Progenitor cell of endocrine pancreas (in vitro differentiated cells): Measurements from ENCODE around the gene HCLS1. TPM values are rescaled to one million over a fixed set of nuclear protein-coding genes. Genes with fewer than 3 reads are reported as not detected.

Source experiments
- DNase-seq: peaks from one replicate; pipeline ENCODE4 v3.0.0; 2021; ENCODE audit warnings: low spot score; ENCODE audit not compliant: unreplicated experiment
- H3K27ac Mint-ChIP-seq: 2 replicates; pipeline ENCODE4 v1.8.0; 2021; ENCODE audit warnings: mild to moderate bottlenecking, moderate library complexity, mixed read lengths
- H3K27me3 Mint-ChIP-seq: 2 replicates; pipeline ENCODE4 v1.8.0; 2021; ENCODE audit warnings: mixed read lengths
- H3K36me3 Mint-ChIP-seq: 2 replicates; pipeline ENCODE4 v1.8.0; 2022; ENCODE audit warnings: mixed read lengths; ENCODE audit not compliant: insufficient read depth
- H3K4me1 Mint-ChIP-seq: 2 replicates; pipeline ENCODE4 v1.8.0; 2021; ENCODE audit warnings: low read depth, mixed read lengths
- H3K4me3 Mint-ChIP-seq: 2 replicates; pipeline ENCODE4 v1.8.0; 2021; ENCODE audit warnings: low read depth, mild to moderate bottlenecking, moderate library complexity, mixed read lengths
- H3K9me3 Mint-ChIP-seq: 2 replicates; pipeline ENCODE4 v1.8.0; 2021; ENCODE audit warnings: low read depth, mixed read lengths
- CTCF ChIP-seq: fragments of 200-600 bp; sonication (generic); IDR thresholded peaks from one replicate; pipeline ENCODE4 v1.5.0; 2021; ENCODE audit warnings: antibody characterized with exemption, mild to moderate bottlenecking; ENCODE audit not compliant: unreplicated experiment
- total RNA-seq: library from RNA; stranded (reverse); gene quantifications from 2 replicates; pipeline ENCODE4 v1.2.1, GENCODE V29; 2021

The HCLS1 gene
- total RNA-seq, 1 donor from 2014 or later: 0.46 TPM

DNA sequence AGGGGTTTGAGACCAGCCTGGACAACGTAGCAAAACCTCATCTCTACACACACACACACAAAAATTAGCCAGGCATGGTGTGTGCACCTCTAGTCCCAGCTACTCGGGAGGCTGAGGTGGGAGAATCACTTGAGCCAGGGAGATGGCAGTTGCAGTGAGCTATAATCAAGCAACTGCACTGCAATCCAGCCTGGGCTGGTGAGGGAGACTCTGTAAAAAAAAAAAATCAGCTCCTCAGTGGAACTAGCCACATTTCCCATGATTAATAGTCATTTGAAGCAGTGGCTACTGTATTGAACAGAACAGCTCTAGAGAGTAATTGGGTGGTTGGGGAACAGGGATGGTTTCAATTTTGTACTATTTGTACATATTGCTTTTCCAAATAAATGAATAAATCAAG is 79.0 kb downstream of the HCLS1 start:
- Mint-ChIP-seq H3K27me3 (peaks cover 14% of the 10 kb centered on the region), H3K9me3 (no peaks in the 10 kb centered on the region), H3K4me3 (no peak overlapping the region), H3K27ac (no peak overlapping the region), H3K4me1 (no peaks in the 10 kb centered on the region), H3K36me3 (no peaks in the 10 kb centered on the region)
- no peak for TF ChIP-seq CTCF
- DNase-seq: no peak

Other genes starting within 250 kb of the HCLS1 start
- gene POLQ, start 114.9 kb downstream of the HCLS1 start, total RNA-seq: 9.6 and 9.9 TPM in 2 replicates
- not detected in 2 replicates for gene ARGFX, start 93.0 kb downstream of the HCLS1 start, total RNA-seq
- gene FBXO40, start 67.5 kb downstream of the HCLS1 start, total RNA-seq: not detected in 2 replicates
- 63.0 and 72.8 TPM in 2 replicates for gene GOLGB1, start 88.8 kb upstream of the HCLS1 start, total RNA-seq
- gene IQCB1, start 174.2 kb upstream of the HCLS1 start, total RNA-seq: 38.3 and 38.7 TPM in 2 replicates
- 7.0 and 7.6 TPM in 2 replicates for gene EAF2, start 174.3 kb upstream of the HCLS1 start, total RNA-seq
- gene SLC15A2, start 233.5 kb upstream of the HCLS1 start, total RNA-seq: 4.2 and 7.1 TPM in 2 replicates